HepG2 (cell line): ENCODE results near the gene P4HTM. TPM values are rescaled to one million over a fixed set of nuclear protein-coding genes. Genes with fewer than 3 reads are reported as not detected.
A peak's percentile ranks its signal among the peaks of the same experiment; 100 is the strongest.

Source experiments
- ATRX ChIP-seq: sonication (generic); formaldehyde crosslinking; IDR thresholded peaks from 2 replicates; pipeline ENCODE4 v1.4.0; 2020; ENCODE audit warnings: missing genetic modification reagents, borderline replicate concordance
- DRAP1 ChIP-seq: IDR thresholded peaks from 2 replicates; pipeline ENCODE4 v1.6.1; 2016; ENCODE audit warnings: missing genetic modification reagents, missing compliant biosample characterization
- GTF3A ChIP-seq: sonication (generic); formaldehyde crosslinking; conservative IDR thresholded peaks from 2 replicates; pipeline ENCODE4 v1.4.0; 2020; ENCODE audit warnings: mild to moderate bottlenecking, missing genetic modification reagents
- MED1 ChIP-seq: sonication (generic); formaldehyde crosslinking; IDR thresholded peaks from 2 replicates; pipeline ENCODE4 v1.4.0; 2020; ENCODE audit warnings: missing genetic modification reagents
- NFIB ChIP-seq: sonication (generic); formaldehyde crosslinking; IDR thresholded peaks from 2 replicates; pipeline ENCODE4 v1.9.0; 2021; ENCODE audit warnings: missing genetic modification reagents, mild to moderate bottlenecking, borderline replicate concordance
- NPAS2 ChIP-seq: sonication (generic); formaldehyde crosslinking; IDR thresholded peaks from 2 replicates; pipeline ENCODE4 v1.8.0; 2022; ENCODE audit warnings: mild to moderate bottlenecking, missing genetic modification reagents, borderline replicate concordance
- NR3C1 ChIP-seq: sonication (generic); formaldehyde crosslinking; IDR thresholded peaks from 2 replicates; pipeline ENCODE4 v1.4.0; 2020; ENCODE audit warnings: missing genetic modification reagents
- PCBP1 ChIP-seq: fragments of 200-400 bp; formaldehyde crosslinking; IDR thresholded peaks from 2 replicates; pipeline ENCODE4 v1.6.1; 2017; ENCODE audit warnings: mild to moderate bottlenecking, low read depth, low read length, borderline replicate concordance
- PHF5A ChIP-seq: IDR thresholded peaks from one replicate; pipeline ENCODE4 v1.6.1; 2018; ENCODE audit warnings: low read depth, missing genetic modification reagents; ENCODE audit not compliant: unreplicated experiment
- PHF8 ChIP-seq: sonication (generic); formaldehyde crosslinking; IDR thresholded peaks from 2 replicates; pipeline ENCODE4 v1.5.0; 2020; ENCODE audit warnings: missing genetic modification reagents
- PRDM4 ChIP-seq: sonication (generic); formaldehyde crosslinking; IDR thresholded peaks from 2 replicates; pipeline ENCODE4 v1.9.0; 2021; ENCODE audit warnings: missing genetic modification reagents, borderline replicate concordance
- RXRA ChIP-seq: sonication (generic); formaldehyde crosslinking; IDR thresholded peaks from 2 replicates; pipeline ENCODE4 v1.5.1; 2020; ENCODE audit warnings: missing genetic modification reagents
- TAF15 ChIP-seq: fragments of 200-400 bp; formaldehyde crosslinking; IDR thresholded peaks from one replicate; pipeline ENCODE4 v1.6.1; 2018; ENCODE audit warnings: mild to moderate bottlenecking, low read depth, low read length; ENCODE audit not compliant: poor library complexity, severe bottlenecking
- XBP1 ChIP-seq: sonication (generic); formaldehyde crosslinking; IDR thresholded peaks from 2 replicates; pipeline ENCODE4 v1.5.0; 2020; ENCODE audit warnings: missing genetic modification reagents
- ZBTB14 ChIP-seq: sonication (generic); formaldehyde crosslinking; IDR thresholded peaks from 2 replicates; pipeline ENCODE4 v1.4.0; 2020; ENCODE audit warnings: missing genetic modification reagents
- ZBTB2 ChIP-seq: sonication (generic); formaldehyde crosslinking; IDR thresholded peaks from 2 replicates; pipeline ENCODE4 v1.8.0; 2022; ENCODE audit warnings: low read depth, missing genetic modification reagents
- ZFP90 ChIP-seq: sonication (generic); formaldehyde crosslinking; IDR thresholded peaks from 2 replicates; pipeline ENCODE4 v1.8.0; 2022; ENCODE audit warnings: missing genetic modification reagents, mild to moderate bottlenecking, inconsistent platforms, borderline replicate concordance
- ZNF12 ChIP-seq: sonication (generic); formaldehyde crosslinking; IDR thresholded peaks from 2 replicates; pipeline ENCODE4 v1.5.0; 2020; ENCODE audit warnings: missing genetic modification reagents
- ZNF362 ChIP-seq: sonication (generic); formaldehyde crosslinking; IDR thresholded peaks from 2 replicates; pipeline ENCODE4 v1.4.0; 2020; ENCODE audit warnings: missing genetic modification reagents, mild to moderate bottlenecking, borderline replicate concordance
- ZNF678 ChIP-seq: sonication (generic); formaldehyde crosslinking; IDR thresholded peaks from 2 replicates; pipeline ENCODE4 v1.4.0; 2020; ENCODE audit warnings: mild to moderate bottlenecking, missing genetic modification reagents
- polyA plus RNA-seq, 8 experiments: library from polyadenylated mRNA; depleted of rRNA in 3 of 8; stranded (reverse) in 7 of 8; unstranded in 1 of 8; fragments of >200 nt; fragmentation: Illumina TruSeq in 4 of 8; extraction: Trizol in 4 of 8; gene quantifications; 2 replicates each; pipeline versions ENCODE4 v1.2.1 to v1.2.3, GENCODE V29; 2011 to 2016; ENCODE audit warnings: low read depth in 4 of 8, missing spikeins in 1 of 8, mixed read lengths in 1 of 8; ENCODE audit not compliant: insufficient read depth in 1 of 8
- total RNA-seq, 5 experiments: library from RNA; depleted of rRNA; stranded (reverse); fragments of >200 nt; fragmentation: Illumina TruSeq; extraction: Trizol; gene quantifications; 2 replicates each; pipeline ENCODE4 v1.2.3, GENCODE V29; 2016; ENCODE audit warnings: low read depth in 1 of 5

P4HTM gene
- total and polyA plus RNA-seq, 2 of the 13 experiments (the other 11 are each of a cell fraction or from before 2014, with no cell fraction given), result 0.01 TPM; not detected in 1

- no peak; the same call in 1 of the 2 replicates for TF ChIP-seq ZBTB2 (CRISPR knock-in tag)
- TF ChIP-seq NPAS2, result no peak
- TF ChIP-seq PHF5A (CRISPR knock-in tag), result peak; percentile 37
- TF ChIP-seq TAF15, result peak; percentile 87
- TF ChIP-seq PRDM4 (CRISPR knock-in tag), result 0 out of 2 replicates have a peak, but pooled peaks have one; percentile 60
- TF ChIP-seq GTF3A, result no peak
- no peak for TF ChIP-seq ZNF362
- peak; percentile 49; the same call in 1 of the 2 replicates for TF ChIP-seq ZNF12 (CRISPR knock-in tag)
- TF ChIP-seq PHF8 (CRISPR knock-in tag), result peak; percentile 91
- peak; percentile 99 for TF ChIP-seq DRAP1 (CRISPR knock-in tag)
- TF ChIP-seq RXRA (CRISPR knock-in tag), result peak; percentile 87
- TF ChIP-seq NFIB (CRISPR knock-in tag), result 0 out of 2 replicates have a peak, but pooled peaks have one; percentile 73
- peak; percentile 67 for TF ChIP-seq ZBTB14 (CRISPR knock-in tag)
- TF ChIP-seq ZFP90 (CRISPR knock-in tag), result peak; percentile 92
- TF ChIP-seq ATRX (CRISPR knock-in tag), result no peak
- peak; percentile 73; the same call in 1 of the 2 replicates for TF ChIP-seq ZNF678 (CRISPR knock-in tag)
- TF ChIP-seq NR3C1, result no peak
- TF ChIP-seq PCBP1, result no peak
- TF ChIP-seq MED1 (CRISPR knock-in tag), result peak; percentile 86
- TF ChIP-seq XBP1, result 0 out of 2 replicates have a peak, but pooled peaks have one; percentile 55
These were observed 38.9 kb downstream of the P4HTM start, which contains the start of gene IMPDH2 (continued) for GRCh38 chr3:49028673-49029562.
